ENCODE results near the gene MAGI1.

Gene MAGI1

GRCh38 chr3:65559643-65560042, 479.1 kb downstream of the MAGI1 start:
- no peak for TF ChIP-seq GATA2 (IDR thresholded peaks at IDR 0.05; ENCODE audit: low read depth, low read length)
- TF ChIP-seq GATA3 (IDR thresholded peaks at IDR 0.05; ENCODE audit: low read depth, low read length), result no peak

DNA sequence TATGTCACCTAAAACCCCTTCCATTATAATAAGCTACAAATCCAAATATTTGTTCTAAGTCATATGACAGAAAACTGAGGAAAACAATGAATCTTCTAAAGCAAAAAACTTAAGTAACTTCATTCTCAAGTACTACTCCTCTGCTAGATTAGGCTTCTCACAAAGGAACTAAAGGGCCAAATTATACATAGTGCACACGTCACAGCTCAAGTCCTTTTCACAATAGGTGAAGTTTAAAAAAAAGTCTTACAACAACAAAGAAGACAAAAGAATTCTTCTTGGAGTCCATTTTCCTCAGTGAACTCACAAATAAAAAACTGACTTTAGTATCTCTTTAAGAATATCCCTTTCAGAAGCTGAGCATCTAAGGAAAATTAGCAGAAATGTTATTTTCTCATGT, 479.9 kb downstream of the MAGI1 start:
- TF ChIP-seq GATA3 (IDR thresholded peaks at IDR 0.05; ENCODE audit: low read depth, low read length) (no peak), GATA2 (IDR thresholded peaks at IDR 0.05; ENCODE audit: low read depth, low read length) (no peak)

GRCh38 chr3:65557899-65558564, 480.7 kb downstream of the MAGI1 start:
- TF ChIP-seq GATA2 (IDR thresholded peaks at IDR 0.05; ENCODE audit: low read depth, low read length) (no peak), GATA3 (IDR thresholded peaks at IDR 0.05; ENCODE audit: low read depth, low read length) (no peak)

DNA sequence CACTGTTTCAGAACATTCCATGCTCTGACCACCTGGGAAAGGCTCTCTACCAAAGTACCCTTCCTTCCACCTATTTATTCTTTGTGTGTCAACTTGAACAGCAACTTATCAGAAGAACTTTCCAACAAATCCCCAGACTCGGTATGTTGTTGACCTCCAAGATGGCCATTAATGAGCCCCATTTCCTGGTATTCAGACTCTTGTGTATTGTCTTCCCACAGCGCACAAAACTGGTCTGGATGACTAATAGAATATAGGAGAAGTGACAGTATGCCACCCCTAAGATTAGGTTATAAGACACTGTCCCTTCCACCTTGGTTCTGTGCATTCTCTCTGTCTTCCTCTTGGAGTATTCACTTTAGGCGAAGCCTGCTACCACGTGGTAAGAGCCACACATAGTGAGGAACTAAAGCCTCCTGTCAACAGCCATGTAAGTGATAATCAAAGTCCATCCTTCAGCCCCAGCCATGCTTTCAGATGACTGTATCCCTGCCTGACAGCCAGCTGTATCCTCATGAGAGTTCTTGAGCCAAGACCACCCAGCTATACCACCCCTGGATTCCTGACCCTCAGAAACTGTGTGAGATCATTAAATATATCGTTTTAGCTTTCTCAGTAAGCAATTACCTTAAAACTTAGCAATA, 481.7 kb downstream of the MAGI1 start:
- no peak for TF ChIP-seq GATA2 (IDR thresholded peaks at IDR 0.05; ENCODE audit: low read depth, low read length)
- TF ChIP-seq GATA3 (IDR thresholded peaks at IDR 0.05; ENCODE audit: low read depth, low read length), result no peak

DNA sequence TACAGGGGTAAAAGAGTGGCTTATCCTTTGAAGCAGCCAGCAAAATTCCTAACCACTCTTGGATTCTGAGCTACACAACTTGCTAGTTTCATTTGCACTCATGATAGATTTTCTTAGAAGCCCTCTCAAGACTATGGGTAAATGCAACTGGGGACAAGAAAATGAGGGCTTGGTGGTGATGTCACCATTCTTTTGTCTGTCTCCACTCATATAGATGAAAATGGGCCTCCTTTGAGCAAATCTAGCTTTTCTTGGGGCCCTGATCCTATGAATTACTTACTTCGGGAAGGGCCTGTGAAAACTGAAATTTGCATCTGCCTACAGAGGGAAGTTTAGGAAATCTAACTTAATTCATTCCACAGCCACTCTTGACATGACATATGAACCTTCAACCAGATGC, 486.3 kb downstream of the MAGI1 start:
- no peak for TF ChIP-seq GATA2 (IDR thresholded peaks at IDR 0.05; ENCODE audit: low read depth, low read length)
- TF ChIP-seq GATA3 (IDR thresholded peaks at IDR 0.05; ENCODE audit: low read depth, low read length), result no peak

DNA sequence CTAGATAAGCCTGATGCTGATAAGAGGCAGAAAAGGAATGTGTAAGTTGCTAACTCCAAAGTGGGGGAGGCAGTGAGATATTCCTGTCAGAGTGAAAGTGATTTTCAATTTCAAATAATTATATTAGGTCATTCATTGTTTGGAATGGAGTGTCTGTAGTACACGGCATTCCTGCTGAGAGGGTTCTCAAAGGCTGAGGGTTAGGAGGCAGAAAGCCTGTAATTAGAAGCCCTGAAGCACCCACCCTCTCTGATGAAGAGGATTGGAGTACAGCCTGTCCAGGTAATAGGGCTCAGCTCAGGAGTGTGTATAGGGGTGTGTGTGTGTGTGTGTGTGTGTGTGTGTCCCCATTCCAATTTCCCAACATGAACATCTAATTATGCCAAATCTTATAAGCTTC, 486.8 kb downstream of the MAGI1 start:
- TF ChIP-seq GATA3 (IDR thresholded peaks at IDR 0.05; ENCODE audit: low read depth, low read length) (no peak), GATA2 (IDR thresholded peaks at IDR 0.05; ENCODE audit: low read depth, low read length) (no peak)

- TF ChIP-seq GATA2 (IDR thresholded peaks at IDR 0.05; ENCODE audit: low read depth, low read length) (no peak), GATA3 (IDR thresholded peaks at IDR 0.05; ENCODE audit: low read depth, low read length) (no peak)
These were observed 488.6 kb downstream of the MAGI1 start for GRCh38 chr3:65550137-65550536.

GRCh38 chr3:65549626-65549959, 489.1 kb downstream of the MAGI1 start:
- no peak for TF ChIP-seq GATA3 (IDR thresholded peaks at IDR 0.05; ENCODE audit: low read depth, low read length)
- no peak for TF ChIP-seq GATA2 (IDR thresholded peaks at IDR 0.05; ENCODE audit: low read depth, low read length)

DNA sequence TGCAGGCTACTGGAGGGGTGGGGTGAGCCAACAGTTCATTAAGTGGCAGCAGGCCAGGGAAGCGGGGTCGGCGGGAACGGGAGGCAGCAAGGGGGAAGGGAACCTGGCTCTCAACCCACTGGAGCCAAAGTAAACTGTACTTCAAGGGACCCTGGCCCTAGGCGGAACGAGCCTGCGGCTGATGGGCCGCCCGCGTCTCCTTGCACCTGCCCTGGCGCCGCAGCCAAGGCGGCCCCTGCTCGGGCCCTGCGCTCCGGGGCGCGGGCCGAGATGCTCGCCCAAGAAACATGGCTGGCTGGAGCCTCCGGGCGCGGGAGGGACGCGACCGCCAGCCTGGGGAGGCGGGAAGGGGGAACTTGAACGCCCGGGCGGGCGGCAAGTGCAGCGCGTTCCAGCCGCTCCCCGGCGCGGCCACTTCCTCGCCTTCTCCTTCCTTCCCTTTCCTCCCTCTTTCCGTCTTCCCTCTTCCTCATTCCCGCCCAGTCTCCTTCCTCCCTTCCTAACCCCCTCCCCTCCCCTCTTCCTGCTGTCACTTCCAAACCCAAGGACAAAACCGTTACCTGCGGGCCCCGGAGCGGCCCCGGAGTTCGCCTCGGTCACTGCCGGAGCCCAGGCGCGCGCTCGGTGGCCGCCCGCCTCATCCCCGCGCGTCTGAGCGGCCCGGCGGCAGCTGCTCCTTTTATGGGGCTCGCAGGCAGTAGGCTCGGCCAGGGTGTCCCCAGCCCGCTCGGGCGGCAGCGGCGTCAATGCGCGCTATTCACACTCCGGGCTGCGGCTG, 489.7 kb downstream of the MAGI1 start:
- TF ChIP-seq GATA3 (IDR thresholded peaks at IDR 0.05; ENCODE audit: low read depth, low read length) (no peak), GATA2 (IDR thresholded peaks at IDR 0.05; ENCODE audit: low read depth, low read length) (no peak)

DNA sequence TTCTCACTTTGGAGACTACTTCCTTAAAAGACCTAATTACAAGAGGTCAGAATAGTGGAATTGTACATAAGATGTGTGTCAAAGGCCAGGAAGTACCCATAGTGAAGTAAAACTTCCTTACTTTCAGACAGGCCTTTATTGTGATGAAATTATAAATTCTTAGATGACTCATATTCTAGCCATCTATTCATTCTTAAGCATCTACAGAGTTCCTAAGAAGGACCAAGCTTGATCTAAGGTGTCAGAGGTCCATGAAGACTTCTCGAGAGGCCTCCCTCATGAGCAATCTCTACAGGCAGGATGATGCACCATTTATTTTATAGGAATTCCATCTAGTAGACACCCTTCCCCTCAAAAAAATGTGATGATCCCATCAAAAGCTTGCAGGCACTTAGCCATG, 493.3 kb downstream of the MAGI1 start:
- TF ChIP-seq GATA3 (IDR thresholded peaks at IDR 0.05; ENCODE audit: low read depth, low read length) (no peak), GATA2 (IDR thresholded peaks at IDR 0.05; ENCODE audit: low read depth, low read length) (no peak)

DNA sequence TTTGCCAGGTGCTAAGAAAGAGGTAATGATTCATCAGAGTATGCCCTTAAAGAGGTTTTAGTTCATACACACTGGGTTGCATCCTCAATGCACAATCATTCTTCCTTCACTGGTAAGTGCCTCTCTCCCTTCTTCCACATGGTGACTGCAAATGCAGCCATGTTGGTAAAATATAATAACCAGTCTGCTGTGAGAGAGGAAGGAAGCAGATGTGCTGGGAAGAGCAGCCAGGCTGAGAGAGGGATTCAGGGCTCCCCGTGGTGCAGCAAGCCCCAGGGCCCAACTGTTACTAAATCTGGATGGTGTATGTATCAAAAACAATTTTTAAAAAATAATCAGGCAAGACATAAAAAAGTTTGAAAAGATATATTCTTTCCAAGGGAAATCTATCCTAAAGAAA, 498.1 kb downstream of the MAGI1 start:
- TF ChIP-seq GATA2 (IDR thresholded peaks at IDR 0.05; ENCODE audit: low read depth, low read length), result no peak

DNA sequence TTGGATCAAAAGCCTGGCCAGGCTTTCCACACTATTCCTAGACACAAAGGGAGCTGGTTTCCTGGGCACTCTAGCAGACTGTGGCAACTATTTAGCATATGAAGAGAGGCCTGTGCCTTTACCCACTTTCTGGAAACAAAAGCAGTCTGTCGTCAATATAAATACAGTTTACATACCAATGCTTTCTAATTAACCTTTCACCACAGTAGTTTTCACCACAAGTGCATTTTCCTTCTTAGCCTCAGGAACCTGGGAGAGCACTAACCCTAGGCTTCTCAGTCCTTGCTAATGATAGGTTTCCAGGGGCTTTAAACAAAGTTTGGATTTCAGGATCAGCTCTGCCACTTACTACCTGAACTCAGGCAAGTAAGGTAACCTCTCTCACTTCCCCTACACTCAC, 499.1 kb downstream of the MAGI1 start:
- no peak for TF ChIP-seq GATA3 (IDR thresholded peaks at IDR 0.05; ENCODE audit: low read depth, low read length)
- TF ChIP-seq GATA2 (IDR thresholded peaks at IDR 0.05; ENCODE audit: low read depth, low read length), result no peak

- TF ChIP-seq GATA2 (IDR thresholded peaks at IDR 0.05; ENCODE audit: low read depth, low read length) (no peak), GATA3 (IDR thresholded peaks at IDR 0.05; ENCODE audit: low read depth, low read length) (no peak)
These were observed 500.6 kb downstream of the MAGI1 start for GRCh38 chr3:65538101-65538500.

DNA sequence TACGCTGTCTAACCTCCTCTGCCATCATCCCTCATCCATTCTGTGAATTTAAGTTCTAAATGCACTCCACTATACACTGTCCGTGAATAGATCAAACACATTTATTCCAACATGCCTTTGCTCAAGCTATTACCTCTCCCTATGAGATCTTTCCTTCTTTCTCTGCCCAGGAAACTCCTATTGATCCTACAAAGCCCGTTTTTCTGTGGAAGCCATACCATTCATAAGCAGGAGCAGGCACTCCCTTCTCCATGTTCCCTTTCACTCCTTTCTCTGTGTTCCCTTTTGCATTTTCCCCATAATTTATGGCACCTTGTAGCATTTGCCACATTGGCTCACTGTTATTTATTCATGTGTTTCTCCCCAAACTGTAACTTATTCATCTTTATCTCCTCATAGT, 501.6 kb downstream of the MAGI1 start:
- no peak for TF ChIP-seq GATA3 (IDR thresholded peaks at IDR 0.05; ENCODE audit: low read depth, low read length)
- TF ChIP-seq GATA2 (IDR thresholded peaks at IDR 0.05; ENCODE audit: low read depth, low read length), result no peak

GRCh38 chr3:65535260-65535659, 503.5 kb downstream of the MAGI1 start:
- TF ChIP-seq GATA2 (IDR thresholded peaks at IDR 0.05; ENCODE audit: low read depth, low read length) (no peak), GATA3 (IDR thresholded peaks at IDR 0.05; ENCODE audit: low read depth, low read length) (no peak)

Measured in SH-SY5Y (cell line).